Forelimb muscle (tissue), 1 donor: ENCODE results near the gene AP4B1. TPM values are rescaled to one million over a fixed set of nuclear protein-coding genes. Genes with fewer than 3 reads are reported as not detected.

Source experiments
- DNase-seq: peaks from one replicate; pipeline ENCODE4 v3.0.0-alpha.2; 2013; ENCODE audit warnings: low read depth
- polyA plus RNA-seq: library from polyadenylated mRNA; unstranded; fragments of 120-200 nt; gene quantifications from one replicate; pipeline ENCODE4 v1.2.1, GENCODE V29; 2013; ENCODE audit not compliant: insufficient read length

AP4B1 gene
- polyA plus RNA-seq, 1 donor = 28.7 TPM

GRCh38 chr1:113895098-113895497 lies 9.5 kb downstream of the AP4B1 start:
- DNase-seq = no peak

- DNase-seq = no peak
Observed at GRCh38 chr1:113893267-113893666, 11.3 kb downstream of the AP4B1 start.

- no peak for DNase-seq
Observed at GRCh38 chr1:113891631-113892220, 12.9 kb downstream of the AP4B1 start.

GRCh38 chr1:113890816-113891215 lies 13.8 kb downstream of the AP4B1 start:
- no peak for DNase-seq

- DNase-seq = no peak
Observed at GRCh38 chr1:113887402-113888175, 17.0 kb downstream of the AP4B1 start, which contains the start of gene BCL2L15. Gene BCL2L15, minus strand, starts transcription at chr1:113887581. Its CDS starts 206 bp downstream, at chr1:113887375.

GRCh38 chr1:113886417-113887401 lies 17.9 kb downstream of the AP4B1 start:
- DNase-seq = no peak

GRCh38 chr1:113881661-113882060 lies 22.9 kb downstream of the AP4B1 start:
- no peak for DNase-seq

GRCh38 chr1:113879739-113880038 lies 24.9 kb downstream of the AP4B1 start:
- DNase-seq = no peak

GRCh38 chr1:113876176-113876575 lies 28.4 kb downstream of the AP4B1 start:
- DNase-seq = no peak

GRCh38 chr1:113875714-113876113 lies 28.9 kb downstream of the AP4B1 start:
- DNase-seq = no peak

GRCh38 chr1:113874012-113874879 lies 30.4 kb downstream of the AP4B1 start:
- no peak for DNase-seq

GRCh38 chr1:113872219-113872935 lies 32.2 kb downstream of the AP4B1 start:
- no peak for DNase-seq

GRCh38 chr1:113871597-113872113 lies 32.9 kb downstream of the AP4B1 start, which contains the start of gene PTPN22:
Gene PTPN22, minus strand, starts transcription at chr1:113871712.
- DNase-seq = no peak

- DNase-seq = no peak
Observed at GRCh38 chr1:113870778-113871177, 33.8 kb downstream of the AP4B1 start.

- no peak for DNase-seq
Observed at GRCh38 chr1:113868387-113869083, 36.1 kb downstream of the AP4B1 start.

GRCh38 chr1:113861641-113862040 lies 43.0 kb downstream of the AP4B1 start:
- DNase-seq = no peak

GRCh38 chr1:113860891-113861290 lies 43.7 kb downstream of the AP4B1 start:
- DNase-seq = no peak

GRCh38 chr1:113859478-113860175 lies 45.0 kb downstream of the AP4B1 start:
- no peak for DNase-seq

- DNase-seq = no peak
Observed at GRCh38 chr1:113858982-113859381, 45.6 kb downstream of the AP4B1 start.
